HG03139 (cell line): ENCODE data around the gene IGFBP3.
"Not testable (repeated sequence)": the region's sequence is repeated elsewhere in the genome, so short reads cannot be mapped to it uniquely, and the experiment has no call there.

Experiments used
- ATAC-seq: cut with Tn5 transposase; IDR thresholded peaks from one replicate; pipeline ENCODE4 v1.9.1; 2021; ENCODE audit not compliant: unreplicated experiment

IGFBP3 gene

DNA sequence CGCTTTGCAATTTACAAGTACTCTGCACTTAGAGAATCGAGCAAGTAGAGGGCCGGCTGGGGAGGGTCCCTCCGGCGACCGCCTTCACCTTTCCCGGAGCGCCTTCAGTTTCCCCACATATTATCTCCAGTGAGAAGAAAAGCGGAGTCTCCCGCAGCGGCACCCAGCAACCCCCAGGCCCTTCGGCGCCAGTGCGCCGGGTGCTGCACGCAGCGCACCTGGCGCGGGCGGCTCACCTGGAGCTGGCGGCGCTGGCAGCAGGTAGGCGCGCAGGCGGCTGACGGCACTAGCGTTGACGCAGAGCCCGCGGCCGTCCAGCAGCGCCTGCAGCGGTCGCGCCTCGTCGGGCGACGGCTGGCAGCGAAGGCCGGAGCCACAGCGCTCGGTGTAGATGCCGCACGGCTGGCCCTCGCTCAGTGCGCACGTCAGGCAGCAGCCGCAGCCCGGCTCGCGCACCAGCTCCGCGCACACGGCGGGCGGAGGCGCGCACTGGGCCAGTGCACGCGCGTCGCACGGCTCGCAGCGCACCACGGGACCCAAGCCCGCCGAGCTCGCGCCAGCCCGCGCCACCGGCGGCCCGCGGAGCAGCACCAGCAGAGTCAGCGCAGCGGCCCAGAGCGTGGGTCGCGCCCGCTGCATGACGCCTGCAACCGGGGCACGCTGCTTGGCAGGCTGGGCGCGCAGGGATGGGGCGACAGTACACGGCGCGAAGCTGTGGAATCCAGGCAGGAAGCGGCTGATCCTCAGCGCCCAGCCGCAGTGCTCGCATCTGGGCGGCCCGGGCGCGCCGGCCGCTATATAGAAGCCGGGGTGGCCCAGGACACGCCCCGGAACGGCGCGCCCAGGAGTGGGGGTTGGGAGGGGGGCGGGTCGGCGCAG is at the start of gene IGFBP3:
Gene IGFBP3 (minus strand): TSS at position 771 of the 879 bp plus-strand sequence. CDS start 132 bp downstream, at position 639.
- ATAC-seq: no peak

- ATAC-seq: no peak
Observed at GRCh38 chr7:45970454-45970853, 49.4 kb upstream of the IGFBP3 start.

GRCh38 chr7:45969940-45970339 is 48.9 kb upstream of the IGFBP3 start:
- ATAC-seq: no peak

- no peak for ATAC-seq
Observed at GRCh38 chr7:45968856-45969541, 47.9 kb upstream of the IGFBP3 start.

DNA sequence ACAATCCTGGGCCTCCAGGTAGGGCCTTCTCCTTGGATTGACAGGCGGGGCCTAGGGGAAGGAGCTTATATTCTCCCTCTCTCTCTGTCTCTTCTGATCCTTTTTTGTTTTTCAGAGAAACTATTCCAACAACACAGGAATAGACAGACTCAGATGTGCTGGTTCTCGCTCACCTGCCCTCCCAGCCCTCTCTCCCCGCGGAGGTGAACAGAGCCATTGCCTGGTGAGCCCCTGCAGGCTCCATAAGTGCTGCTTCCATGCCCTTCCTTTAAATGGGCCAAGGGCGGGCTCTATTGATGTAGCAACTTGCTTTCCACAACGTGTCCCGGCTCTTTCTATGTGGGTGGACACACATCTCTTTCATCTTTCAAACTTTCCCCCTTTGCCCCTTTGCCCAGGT is 47.2 kb upstream of the IGFBP3 start:
- ATAC-seq: no peak

- no peak for ATAC-seq
Observed at GRCh38 chr7:45967591-45968157, 46.6 kb upstream of the IGFBP3 start.

- ATAC-seq: no peak
Observed at GRCh38 chr7:45962861-45963260, 41.8 kb upstream of the IGFBP3 start.

DNA sequence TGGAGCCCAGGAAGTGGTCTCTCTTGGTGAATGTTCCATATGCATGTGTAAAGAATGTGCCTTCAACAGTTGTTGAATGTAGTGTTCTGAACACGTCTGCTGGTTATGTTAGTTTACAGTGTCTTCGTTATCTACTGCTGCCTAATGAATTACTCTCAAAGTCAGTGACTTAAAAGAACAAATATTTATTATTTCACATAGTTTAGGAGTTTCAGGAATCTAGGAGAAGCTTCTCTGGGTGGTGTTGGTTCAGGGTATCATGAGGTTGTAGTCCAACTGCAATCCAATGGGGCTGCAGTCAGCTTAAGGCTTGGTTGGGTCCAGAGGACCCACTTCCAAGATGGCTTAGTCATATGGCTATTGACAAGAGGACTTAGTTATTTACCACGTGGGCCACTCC is 36.6 kb upstream of the IGFBP3 start:
- ATAC-seq: no peak

DNA sequence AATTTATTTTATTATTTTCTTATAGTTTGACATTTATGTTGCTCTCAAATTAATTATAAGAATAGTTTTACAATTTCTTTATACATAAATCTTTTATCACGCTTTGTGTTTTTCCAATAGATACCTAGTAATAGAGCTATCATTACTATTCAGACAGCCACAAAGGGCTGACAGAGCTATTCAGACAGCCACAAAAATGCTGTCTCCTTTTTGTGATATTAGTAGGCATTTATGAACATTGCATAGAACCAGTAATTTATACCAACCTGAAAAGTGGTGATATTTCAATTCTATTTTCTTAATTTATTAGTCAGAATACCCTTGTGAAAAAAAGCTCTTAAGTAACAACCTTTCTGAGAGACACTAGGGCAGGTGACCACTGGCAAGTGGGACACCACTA is 34.2 kb upstream of the IGFBP3 start:
- no peak for ATAC-seq

GRCh38 chr7:45953055-45953454 is 32.0 kb upstream of the IGFBP3 start:
- not testable (repeated sequence) for ATAC-seq

DNA sequence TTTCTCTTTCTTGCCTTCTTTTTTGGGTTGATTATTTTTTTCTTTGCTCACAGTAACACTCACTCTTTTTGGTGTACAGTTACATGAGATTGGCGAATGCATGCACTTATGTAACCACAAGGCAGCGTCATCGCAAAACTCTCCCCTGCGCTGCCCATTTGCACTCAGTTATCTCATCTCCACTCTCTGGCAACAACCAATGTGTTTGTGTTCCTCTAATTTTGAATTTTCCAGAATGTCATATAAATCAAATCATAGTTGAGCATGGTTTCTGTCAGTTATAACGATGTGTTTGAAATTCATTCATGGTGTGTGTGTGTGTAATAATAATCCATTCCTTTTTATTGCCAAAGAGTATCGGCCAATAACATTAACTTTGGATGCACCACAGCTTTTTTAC is 23.0 kb upstream of the IGFBP3 start:
- no peak for ATAC-seq

- no peak for ATAC-seq
Observed at GRCh38 chr7:45940939-45941338, 19.9 kb upstream of the IGFBP3 start.

DNA sequence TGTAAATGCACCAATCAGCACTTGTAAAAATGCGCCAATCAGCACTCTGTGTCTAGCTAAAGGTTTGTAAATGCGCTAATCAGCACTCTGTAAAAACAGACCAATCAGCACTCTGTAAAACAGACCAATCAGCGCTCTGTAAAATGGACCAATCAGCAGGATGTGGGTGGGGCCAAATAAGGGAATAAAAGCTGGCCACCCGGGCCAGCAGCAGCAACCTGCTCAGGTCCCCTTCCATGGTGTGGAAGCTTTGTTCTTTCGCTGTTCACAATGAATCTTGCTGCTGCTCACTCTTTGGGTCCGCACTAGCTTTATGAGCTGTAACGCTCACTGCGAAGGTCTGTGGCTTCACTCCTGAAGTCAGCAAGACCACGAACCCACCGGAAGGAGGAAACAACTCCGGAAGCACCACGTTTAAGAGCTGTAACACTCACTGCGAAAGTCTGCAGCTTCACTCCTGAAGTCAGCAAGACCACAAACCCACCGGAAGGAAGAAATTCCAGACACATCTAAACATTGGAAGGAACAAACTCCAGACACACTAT is 19.2 kb upstream of the IGFBP3 start:
- not testable (repeated sequence) for ATAC-seq

DNA sequence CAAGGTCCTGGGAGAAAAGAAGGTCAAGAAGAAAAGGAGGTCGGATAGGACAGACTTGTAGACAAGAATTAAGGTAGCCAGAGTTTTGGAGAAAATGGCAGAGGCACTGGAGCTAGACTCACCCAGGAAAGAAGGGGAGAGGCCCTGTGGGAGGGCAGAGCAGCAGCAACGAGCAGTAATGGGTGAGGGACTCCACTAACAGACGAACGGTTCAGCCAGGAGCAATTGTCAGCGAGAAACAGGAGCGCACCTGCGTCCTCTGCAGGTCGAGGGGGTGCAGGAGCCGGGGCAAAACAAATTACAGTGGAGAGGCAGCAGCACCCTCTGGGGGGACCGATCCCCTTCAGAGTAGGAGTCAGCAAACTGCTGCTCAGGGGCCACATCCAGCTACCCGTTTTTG is 18.5 kb upstream of the IGFBP3 start:
- ATAC-seq: no peak

DNA sequence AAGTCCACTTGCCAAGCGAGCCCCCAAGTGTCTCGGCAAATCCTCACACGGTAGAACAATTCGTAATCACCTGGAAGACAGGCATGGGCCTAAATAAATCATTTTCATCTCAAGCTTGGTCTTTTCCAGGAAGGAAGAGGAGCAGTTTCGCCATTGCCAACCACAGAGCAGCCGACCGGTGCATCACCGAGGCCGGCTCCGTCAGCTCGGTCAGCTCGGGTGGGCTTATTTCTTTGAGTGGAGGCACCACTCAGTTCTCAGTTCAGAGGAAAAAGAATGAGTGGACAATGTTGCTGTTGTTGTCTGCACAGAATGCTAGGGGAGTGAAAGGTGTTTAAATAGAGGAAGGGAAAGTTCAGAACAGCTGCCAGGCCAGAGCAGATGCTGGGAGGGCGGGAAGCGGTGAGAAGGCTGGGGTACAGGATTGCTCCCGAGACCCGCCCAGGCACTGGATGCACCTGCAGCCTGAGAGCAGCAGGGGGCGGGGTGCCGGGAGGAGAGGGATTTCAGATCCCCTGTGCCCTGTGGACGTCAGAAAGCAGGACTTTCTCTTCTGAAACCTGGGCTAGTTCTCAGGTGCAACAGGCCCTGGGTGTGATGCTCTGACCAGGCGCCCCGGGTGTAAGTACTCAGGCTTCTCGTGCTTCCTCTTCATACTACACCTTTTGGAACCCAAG is 17.7 kb upstream of the IGFBP3 start:
- no peak for ATAC-seq

DNA sequence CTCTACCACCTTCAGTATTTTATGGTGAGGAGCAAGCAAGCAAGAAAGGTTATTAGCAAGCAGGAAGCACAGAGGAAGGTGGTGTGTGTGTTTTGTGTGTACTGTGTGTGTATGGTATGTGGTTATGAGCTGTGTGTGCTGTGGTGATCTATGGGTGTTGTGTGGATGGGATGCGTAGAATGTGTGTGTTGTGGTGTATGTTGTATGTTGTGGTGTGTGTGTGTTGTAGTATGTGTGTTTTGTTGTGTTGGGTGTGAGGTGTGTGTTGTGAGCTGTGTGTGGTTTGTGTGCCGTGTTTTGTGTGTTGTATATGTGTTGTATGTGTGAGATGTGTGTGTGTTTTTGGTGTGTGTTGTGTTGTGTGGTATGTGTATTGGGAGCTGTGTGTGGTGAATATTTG is 16.8 kb upstream of the IGFBP3 start:
- ATAC-seq: no peak

DNA sequence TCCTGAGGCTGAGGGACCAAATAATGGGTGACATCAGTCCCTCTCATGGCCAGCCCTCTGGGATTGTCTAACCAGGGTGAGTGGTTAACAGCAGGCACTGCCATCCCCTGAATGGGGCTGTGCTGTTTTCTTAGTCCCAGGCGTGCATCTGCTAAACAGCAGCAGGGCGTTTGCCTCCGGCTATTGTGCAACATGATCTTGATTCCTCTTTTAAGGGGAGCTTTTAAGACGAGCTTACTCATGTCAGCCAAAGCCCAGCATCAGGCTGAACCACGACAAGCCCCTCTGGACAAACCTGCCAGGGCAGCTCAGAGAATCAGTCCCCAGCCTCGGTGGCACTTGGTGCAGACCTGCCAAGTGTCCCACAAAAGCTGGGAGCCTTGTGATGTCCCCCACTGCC is 16.2 kb upstream of the IGFBP3 start:
- no peak for ATAC-seq

- ATAC-seq: no peak
Observed at GRCh38 chr7:45930967-45931366, 9.9 kb upstream of the IGFBP3 start.

GRCh38 chr7:45927721-45928120 is 6.6 kb upstream of the IGFBP3 start:
- ATAC-seq: no peak

- no peak for ATAC-seq
Observed at GRCh38 chr7:45924283-45924682, 3.2 kb upstream of the IGFBP3 start.

DNA sequence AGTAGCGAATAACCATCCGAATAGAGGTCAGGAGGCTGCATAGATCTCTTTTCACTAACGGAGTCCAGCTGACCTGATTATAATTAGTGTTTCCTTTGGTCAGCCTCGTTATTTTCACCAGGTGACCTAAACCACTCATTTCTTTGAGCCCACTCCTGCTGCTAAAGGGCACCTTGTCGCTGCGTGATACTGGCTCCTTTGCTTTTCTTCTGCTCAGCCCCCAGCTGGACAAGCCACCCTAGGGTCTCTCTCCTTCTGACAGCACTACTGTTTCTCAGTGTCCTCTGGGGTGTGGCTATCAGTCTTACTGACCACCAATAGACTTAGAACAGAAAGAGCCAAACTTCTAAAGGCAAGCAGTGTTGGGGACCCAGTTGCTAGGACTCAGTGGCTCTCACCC is 2.7 kb upstream of the IGFBP3 start:
- no peak for ATAC-seq
